ENCODE results near the gene HIPK2.

HIPK2 gene

GRCh38 chr7:139589474-139589873 is 188.3 kb downstream of the HIPK2 start:
- TF ChIP-seq CTCF (IDR thresholded peaks at IDR 0.05; ENCODE audit: control extremely low read depth, extremely low read depth, low read depth, missing control alignments), result no peak
- ChIA-PET POLR2A (interaction anchor here (0.6 kb wide), 1 partner anchor 163 kb away, joined by 6 read pairs; no protein-coding TSS in a partner anchor), CTCF (interaction anchor here (0.9 to 6.5 kb wide), 11 partner anchors 9 to 413 kb away, joined by 3 to 42 read pairs (median 5); no protein-coding TSS in a partner anchor)
- DNase-seq (ENCODE audit: extremely low spot score), result no peak

- DNase-seq (ENCODE audit: extremely low spot score), result no peak
- no peak for TF ChIP-seq CTCF (IDR thresholded peaks at IDR 0.05; ENCODE audit: control extremely low read depth, extremely low read depth, low read depth, missing control alignments)
- ChIA-PET CTCF (interaction anchor here (0.7 to 6.5 kb wide), 6 partner anchors 13 to 155 kb away, joined by 3 to 42 read pairs (median 6); no protein-coding TSS in a partner anchor), POLR2A (interaction anchor here (0.6 kb wide), 2 partner anchors 17 to 162 kb away, joined by 3 to 6 read pairs; no protein-coding TSS in a partner anchor)
Observed at GRCh38 chr7:139588632-139589031, 189.2 kb downstream of the HIPK2 start.

GRCh38 chr7:139587535-139587934 is 190.3 kb downstream of the HIPK2 start:
- ChIA-PET POLR2A (no interaction called here), CTCF (interaction anchor here (0.9 kb wide), 1 partner anchor 11 kb away, joined by 3 read pairs; no protein-coding TSS in a partner anchor)
- DNase-seq (ENCODE audit: extremely low spot score), result no peak
- TF ChIP-seq CTCF (IDR thresholded peaks at IDR 0.05; ENCODE audit: control extremely low read depth, extremely low read depth, low read depth, missing control alignments), result no peak

GRCh38 chr7:139586286-139586685 is 191.5 kb downstream of the HIPK2 start:
- CTCF ChIA-PET, result interaction anchor here (0.7 to 3.1 kb wide), 3 partner anchors 15 to 155 kb away, joined by 3 to 12 read pairs (median 3); no protein-coding TSS in a partner anchor
- POLR2A ChIA-PET, result no interaction called here
- no peak for DNase-seq (ENCODE audit: extremely low spot score)
- TF ChIP-seq CTCF (IDR thresholded peaks at IDR 0.05; ENCODE audit: control extremely low read depth, extremely low read depth, low read depth, missing control alignments), result no peak

- CTCF ChIA-PET, result interaction anchor here (0.6 to 3.1 kb wide), 2 partner anchors 17 to 316 kb away, joined by 3 to 12 read pairs; no protein-coding TSS in a partner anchor
- POLR2A ChIA-PET, result no interaction called here
Observed at GRCh38 chr7:139585042-139585441, 192.8 kb downstream of the HIPK2 start.

GRCh38 chr7:139583826-139584553 is 193.8 kb downstream of the HIPK2 start:
- no peak for TF ChIP-seq CTCF (IDR thresholded peaks at IDR 0.05; ENCODE audit: control extremely low read depth, extremely low read depth, low read depth, missing control alignments)
- POLR2A ChIA-PET, result no interaction called here
- DNase-seq (ENCODE audit: extremely low spot score), result no peak
- CTCF ChIA-PET, result interaction anchor here (3.1 kb wide), 1 partner anchor 18 kb away, joined by 12 read pairs; no protein-coding TSS in a partner anchor

More at GRCh38 chr7:139585042-139585441, 192.8 kb downstream of the HIPK2 start:
- no peak for TF ChIP-seq CTCF (IDR thresholded peaks at IDR 0.05; ENCODE audit: control extremely low read depth, extremely low read depth, low read depth, missing control alignments)
- no peak for DNase-seq (ENCODE audit: extremely low spot score)

Measured in GM10248 (cell line).